ENCODE measurements around the gene ARHGAP18.

Gene ARHGAP18

GRCh38 chr6:129709769-129710449, at the start of gene ARHGAP18:
TSS of gene ARHGAP18 (minus strand) at chr6:129710177. CDS start at chr6:129710136, 41 bp downstream.
- peak; percentile 56 to 57 for DNase-seq

GRCh38 chr6:129755787-129756186, 45.8 kb upstream of the ARHGAP18 start:
- DNase-seq: no peak

GRCh38 chr6:129754750-129755149, 44.8 kb upstream of the ARHGAP18 start:
- DNase-seq: no peak

- DNase-seq: no peak
Measured at GRCh38 chr6:129753422-129753821, 43.4 kb upstream of the ARHGAP18 start.

DNA sequence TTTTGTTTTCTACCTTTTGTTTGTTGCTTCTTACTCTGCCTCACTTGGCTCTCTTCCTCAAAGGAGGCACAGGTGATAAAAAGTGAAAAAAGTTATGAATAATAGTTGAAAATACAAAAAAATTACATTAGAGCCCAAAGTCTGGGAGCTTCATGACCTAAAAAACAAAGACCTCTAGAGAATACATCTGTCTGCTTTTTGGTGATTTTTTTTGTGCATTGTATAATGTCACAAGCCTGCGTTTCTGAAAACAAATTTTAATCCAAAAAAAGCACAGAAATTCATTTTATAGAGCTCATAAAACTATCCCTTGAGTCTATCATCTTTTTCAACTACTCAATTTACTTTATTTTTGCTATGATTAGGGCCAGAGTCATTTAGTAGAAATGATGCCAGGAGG, 41.4 kb upstream of the ARHGAP18 start:
- no peak for DNase-seq

- DNase-seq: no peak
Measured at GRCh38 chr6:129750360-129750759, 40.4 kb upstream of the ARHGAP18 start.

DNA sequence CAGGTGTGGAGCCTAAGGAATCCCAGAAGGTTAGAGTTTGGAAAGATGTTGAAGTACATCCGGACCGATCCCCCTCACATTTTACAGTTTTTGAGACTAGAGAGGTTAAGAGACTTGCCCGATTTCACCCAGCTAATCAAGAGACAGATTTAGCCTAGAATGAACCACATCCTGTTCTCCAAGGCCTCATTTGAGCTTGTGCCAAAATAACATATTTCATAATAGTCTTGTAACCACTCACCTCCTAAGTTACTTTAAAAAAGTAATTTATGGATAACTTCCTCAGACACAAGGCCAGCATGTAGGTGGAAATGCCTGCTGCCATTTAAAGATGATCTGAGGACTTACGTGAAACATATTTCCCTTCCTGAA, 39.8 kb upstream of the ARHGAP18 start:
- peak in 1 of 2 donors; percentile 11 for DNase-seq

GRCh38 chr6:129748901-129749748, 39.1 kb upstream of the ARHGAP18 start:
- DNase-seq: no peak

GRCh38 chr6:129748212-129748900, 38.4 kb upstream of the ARHGAP18 start:
- DNase-seq: peak; percentile 59 to 69

DNA sequence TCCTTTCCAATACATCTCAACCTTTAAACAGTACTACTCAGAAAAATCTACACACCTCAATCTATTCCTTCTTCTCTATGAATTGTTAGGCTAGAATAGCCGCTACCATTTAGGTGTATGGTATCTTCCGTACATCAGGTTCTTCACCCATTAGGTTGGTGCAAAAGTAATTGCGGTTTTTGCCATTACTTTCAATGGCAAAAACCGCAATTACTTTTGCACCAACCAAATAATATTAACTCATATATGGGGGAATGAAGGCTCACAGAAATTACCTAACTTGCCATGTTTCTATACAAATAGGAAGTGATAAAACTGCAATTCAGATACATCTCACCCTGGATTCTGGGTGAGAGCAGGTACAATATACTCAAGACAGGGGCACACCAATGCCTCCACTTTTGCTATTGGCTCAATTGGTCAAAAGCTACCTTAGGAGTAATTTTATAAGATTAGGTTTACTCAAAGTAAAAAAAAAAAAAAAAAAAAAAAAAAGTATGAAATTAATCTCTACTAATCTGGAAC, 37.7 kb upstream of the ARHGAP18 start:
- no peak for DNase-seq

DNA sequence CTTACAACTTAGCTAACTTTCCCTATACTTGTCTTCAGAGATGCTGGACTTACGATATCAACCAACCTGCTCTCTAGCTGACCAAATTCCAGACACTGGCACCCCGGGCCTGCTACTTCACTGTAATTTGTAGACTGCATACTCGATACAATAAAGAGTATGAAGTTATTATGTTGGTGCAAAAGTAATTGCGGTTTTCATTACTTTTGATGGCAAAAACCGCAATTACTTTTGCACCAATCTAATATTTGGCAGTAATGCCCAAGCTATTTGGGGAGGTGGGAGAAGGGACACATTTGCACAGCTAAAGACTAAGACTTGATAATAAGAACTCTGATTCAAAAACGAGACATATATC, 34.9 kb upstream of the ARHGAP18 start:
- DNase-seq: no peak

DNA sequence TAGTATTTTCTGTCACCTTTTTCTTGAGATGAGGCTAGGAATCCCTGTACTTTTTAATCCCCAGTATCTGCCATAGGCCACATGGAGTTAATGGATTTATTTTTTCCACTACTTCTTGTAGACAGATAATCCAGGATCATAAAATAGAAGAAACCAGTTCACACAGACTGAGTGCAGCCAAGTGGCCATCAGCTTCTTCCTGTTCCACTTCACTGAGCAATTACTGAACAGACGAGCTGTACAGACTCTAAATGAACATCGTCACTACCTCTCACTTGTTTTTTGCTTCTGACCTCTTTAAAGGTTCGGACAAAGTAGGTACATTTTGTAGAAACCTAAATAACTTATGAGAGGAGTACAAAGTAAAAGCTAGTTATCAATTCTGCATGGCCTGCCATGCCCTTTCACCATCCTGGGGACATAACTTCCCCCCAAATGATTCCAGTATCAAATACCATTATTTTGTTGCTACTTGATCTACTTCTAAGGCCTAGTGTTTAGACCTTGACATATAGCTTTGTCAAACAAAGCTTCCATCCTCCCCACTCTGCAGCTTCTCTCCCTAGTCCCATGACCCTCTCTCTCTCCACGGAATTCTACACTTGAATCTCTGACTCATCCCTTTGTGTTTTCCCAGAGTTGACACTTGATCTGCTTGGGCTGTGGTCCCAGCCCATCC, 34.4 kb upstream of the ARHGAP18 start:
- no peak for DNase-seq

GRCh38 chr6:129740013-129740412, 30.0 kb upstream of the ARHGAP18 start:
- DNase-seq: no peak

GRCh38 chr6:129736105-129736504, 26.1 kb upstream of the ARHGAP18 start:
- DNase-seq: no peak

- no peak for DNase-seq
Measured at GRCh38 chr6:129733290-129733689, 23.3 kb upstream of the ARHGAP18 start.

DNA sequence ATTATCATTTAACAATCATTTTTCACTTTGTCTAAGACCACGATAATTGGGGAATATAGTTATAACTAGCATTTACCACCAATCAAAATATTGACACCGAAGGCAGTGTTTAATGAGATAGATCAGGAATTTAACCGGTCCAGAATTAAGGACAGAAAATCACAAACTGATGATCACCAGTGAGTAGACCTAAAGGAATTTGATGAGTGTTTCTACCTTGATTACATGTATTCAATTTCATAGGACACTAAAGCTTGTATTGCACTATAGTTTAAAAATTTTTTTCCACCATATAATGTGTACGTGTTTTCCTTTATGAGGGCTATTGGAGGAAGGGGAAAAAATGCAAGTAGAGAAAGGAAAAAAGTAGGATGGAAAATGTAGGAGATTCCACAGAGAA, 22.6 kb upstream of the ARHGAP18 start:
- no peak for DNase-seq

- DNase-seq: no peak
Measured at GRCh38 chr6:129732034-129732433, 22.1 kb upstream of the ARHGAP18 start.

GRCh38 chr6:129731428-129731827, 21.5 kb upstream of the ARHGAP18 start:
- no peak for DNase-seq

- peak; percentile 16 to 45 for DNase-seq
Measured at GRCh38 chr6:129730477-129731165, 20.6 kb upstream of the ARHGAP18 start.

- no peak for DNase-seq
Measured at GRCh38 chr6:129726650-129727049, 16.7 kb upstream of the ARHGAP18 start.

GRCh38 chr6:129725341-129725740, 15.4 kb upstream of the ARHGAP18 start:
- no peak for DNase-seq

DNA sequence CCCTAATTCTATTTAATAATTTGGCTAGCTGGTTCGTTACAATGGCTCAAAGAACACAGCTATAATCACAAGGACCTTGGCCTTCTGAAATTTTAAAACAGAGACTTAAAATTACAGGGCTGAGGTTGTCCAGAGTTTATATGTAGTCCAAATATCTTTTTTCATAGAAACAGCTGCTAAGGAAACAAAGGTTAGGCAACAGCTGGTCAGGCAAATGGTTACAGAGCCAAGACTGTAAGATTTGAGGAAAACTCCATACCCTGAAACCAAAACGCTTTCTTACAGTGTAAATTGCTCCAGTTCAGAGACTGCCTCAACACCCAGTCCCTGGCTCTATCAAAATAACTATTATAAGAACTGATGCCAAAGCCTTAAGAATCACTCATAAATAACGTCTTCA, 9.7 kb upstream of the ARHGAP18 start:
- DNase-seq: no peak

Measured in activated CD4-positive, alpha-beta T cell treated with anti-CD3 and anti-CD28 coated beads for 4 hours (primary cell).